GM23338 (cell line): Measurements from ENCODE around the gene PRAC2. TPM values are rescaled to one million over a fixed set of nuclear protein-coding genes. Genes with fewer than 3 reads are reported as not detected.

ENCODE experiments used
- ATAC-seq: fragments of 200-7000 bp; cut with Tn5 transposase; 3 replicates; pipeline ENCODE4 v1.9.1; 2020
- DNase-seq: peaks from one replicate; pipeline ENCODE4 v3.0.0-alpha.2; 2015; ENCODE audit warnings: low spot score
- H2AFZ ChIP-seq: fragments of 200-600 bp; sonication (generic); 2 replicates; pipeline ENCODE4 v1.8.0; 2016; ENCODE audit warnings: antibody characterized with exemption, mild to moderate bottlenecking, moderate library complexity
- H3F3A ChIP-seq: fragments of 200-600 bp; sonication (generic); replicated peaks from 2 replicates; pipeline ENCODE4 v1.8.0; 2017; ENCODE audit warnings: antibody characterized with exemption, mixed run types, low read depth
- H3K27ac ChIP-seq: fragments of 200-600 bp; sonication (generic); 2 replicates; pipeline ENCODE4 v1.6.1; 2016; ENCODE audit warnings: low read depth
- H3K27me3 ChIP-seq: fragments of 200-600 bp; sonication (generic); 2 replicates; pipeline ENCODE4 v1.8.0; 2016; ENCODE audit warnings: mild to moderate bottlenecking, mixed run types, moderate library complexity; ENCODE audit not compliant: insufficient read depth
- H3K36me3 ChIP-seq: fragments of 200-600 bp; sonication (generic); 2 replicates; pipeline ENCODE4 v1.8.0; 2016; ENCODE audit warnings: mild to moderate bottlenecking; ENCODE audit not compliant: insufficient read depth
- H3K4me1 ChIP-seq: fragments of 200-600 bp; sonication (generic); 2 replicates; pipeline ENCODE4 v1.8.0; 2016; ENCODE audit warnings: mild to moderate bottlenecking, moderate library complexity; ENCODE audit not compliant: insufficient read depth
- H3K4me2 ChIP-seq: fragments of 200-600 bp; sonication (generic); 2 replicates; pipeline ENCODE4 v1.7.1; 2017; ENCODE audit warnings: mixed run types
- H3K4me3 ChIP-seq: fragments of 200-600 bp; sonication (generic); 2 replicates; pipeline ENCODE4 v1.6.1; 2016; ENCODE audit warnings: mixed run types
- H3K79me2 ChIP-seq: fragments of 200-600 bp; sonication (generic); replicated peaks from 2 replicates; pipeline ENCODE4 v1.8.0; 2017; ENCODE audit warnings: mild to moderate bottlenecking; ENCODE audit not compliant: insufficient read depth
- H3K9me2 ChIP-seq: fragments of 200-600 bp; sonication (generic); 2 replicates; pipeline ENCODE4 v1.8.0; 2017; ENCODE audit not compliant: insufficient read depth
- H4K20me1 ChIP-seq: fragments of 200-600 bp; sonication (generic); replicated peaks from 2 replicates; pipeline ENCODE4 v1.8.0; 2017; ENCODE audit warnings: mild to moderate bottlenecking; ENCODE audit not compliant: insufficient read depth
- H3K27ac Mint-ChIP-seq: 2 replicates; pipeline ENCODE4 v1.8.0; 2020; ENCODE audit warnings: inconsistent platforms, mild to moderate bottlenecking, moderate library complexity, mixed read lengths
- H3K27me3 Mint-ChIP-seq: 3 replicates; pipeline ENCODE4 v1.8.0; 2022; ENCODE audit warnings: low read depth, mild to moderate bottlenecking, moderate library complexity, mixed read lengths, inconsistent platforms; ENCODE audit not compliant: insufficient read depth, poor library complexity
- H3K36me3 Mint-ChIP-seq: 3 replicates; pipeline ENCODE4 v1.8.0; 2021; ENCODE audit warnings: low read depth, mild to moderate bottlenecking, inconsistent platforms, moderate library complexity, mixed read lengths
- H3K4me1 Mint-ChIP-seq: 3 replicates; pipeline ENCODE4 v1.8.0; 2020; ENCODE audit warnings: mild to moderate bottlenecking, inconsistent platforms, mixed read lengths
- H3K4me3 Mint-ChIP-seq: 3 replicates; pipeline ENCODE4 v1.8.0; 2021; ENCODE audit warnings: moderate library complexity, mild to moderate bottlenecking, inconsistent platforms, mixed read lengths
- H3K9me3 Mint-ChIP-seq: 3 replicates; pipeline ENCODE4 v1.8.0; 2020; ENCODE audit warnings: moderate library complexity, mild to moderate bottlenecking, inconsistent platforms, mixed read lengths
- CREB1 ChIP-seq: fragments of 250-450 bp; sonication (Bioruptor Pico); IDR thresholded peaks from 2 replicates; pipeline ENCODE4 v1.5.0; 2020; ENCODE audit warnings: low read depth, mild to moderate bottlenecking, moderate library complexity
- ETS1 ChIP-seq: IDR thresholded peaks from 2 replicates; pipeline ENCODE4 v1.6.1; 2016; ENCODE audit warnings: antibody characterized with exemption
- EZH2phosphoT487 ChIP-seq: fragments of 200-600 bp; sonication (generic); IDR thresholded peaks from one replicate; pipeline ENCODE4 v1.8.1; 2018; ENCODE audit warnings: antibody characterized with exemption; ENCODE audit not compliant: unreplicated experiment
- JUNB ChIP-seq: IDR thresholded peaks from one replicate; pipeline ENCODE4 v1.6.1; 2016; ENCODE audit warnings: antibody characterized with exemption; ENCODE audit not compliant: unreplicated experiment
- NANOG ChIP-seq: IDR thresholded peaks from 2 replicates; pipeline ENCODE4 v1.6.1; 2016; ENCODE audit warnings: antibody characterized with exemption, borderline replicate concordance
- STAT1 ChIP-seq: IDR thresholded peaks from one replicate; pipeline ENCODE4 v1.6.1; 2016; ENCODE audit warnings: antibody characterized with exemption; ENCODE audit not compliant: unreplicated experiment
- ZNF114 ChIP-seq: fragments of 250-450 bp; sonication (Bioruptor Pico); IDR thresholded peaks from 2 replicates; pipeline ENCODE4 v1.5.0; 2020; ENCODE audit warnings: mild to moderate bottlenecking, moderate library complexity
- polyA plus RNA-seq: library from polyadenylated mRNA; unstranded; fragments of >200 nt; fragmentation: Nextera tagmentation; extraction: Ambion mirVana; gene quantifications from 2 replicates; pipeline ENCODE4 v1.2.1, GENCODE V29; 2016
- total RNA-seq: library from RNA; depleted of rRNA; stranded (reverse); fragments of >200 nt; shearing (Covaris generic); gene quantifications from 2 replicates; pipeline ENCODE4 v1.2.3, GENCODE V29; 2014
- TF ChIP-seq, protein P1 (sequence below): fragments of 250-450 bp; sonication (Bioruptor Pico); IDR thresholded peaks from 2 replicates; pipeline ENCODE4 v1.5.0; 2020; ENCODE audit warnings: mild to moderate bottlenecking, moderate library complexity
- TF ChIP-seq, protein P2 (sequence below), 2 experiments: fragments of 200-600 bp in 1 of 2; sonication (generic) in 1 of 2; conservative IDR thresholded peaks; 2 replicates each; pipeline versions ENCODE4 v1.5.1 to v1.6.1; 2016 to 2017; ENCODE audit warnings: antibody characterized with exemption in 2 of 2, low read depth in 2 of 2, mild to moderate bottlenecking in 2 of 2, moderate library complexity in 1 of 2
- TF ChIP-seq, protein P3 (sequence below): IDR thresholded peaks from one replicate; pipeline ENCODE4 v1.6.1; 2018; ENCODE audit warnings: antibody characterized with exemption; ENCODE audit not compliant: unreplicated experiment

The PRAC2 gene
- total and polyA plus RNA-seq, 2 experiments from 2014 or later = not detected

DNA sequence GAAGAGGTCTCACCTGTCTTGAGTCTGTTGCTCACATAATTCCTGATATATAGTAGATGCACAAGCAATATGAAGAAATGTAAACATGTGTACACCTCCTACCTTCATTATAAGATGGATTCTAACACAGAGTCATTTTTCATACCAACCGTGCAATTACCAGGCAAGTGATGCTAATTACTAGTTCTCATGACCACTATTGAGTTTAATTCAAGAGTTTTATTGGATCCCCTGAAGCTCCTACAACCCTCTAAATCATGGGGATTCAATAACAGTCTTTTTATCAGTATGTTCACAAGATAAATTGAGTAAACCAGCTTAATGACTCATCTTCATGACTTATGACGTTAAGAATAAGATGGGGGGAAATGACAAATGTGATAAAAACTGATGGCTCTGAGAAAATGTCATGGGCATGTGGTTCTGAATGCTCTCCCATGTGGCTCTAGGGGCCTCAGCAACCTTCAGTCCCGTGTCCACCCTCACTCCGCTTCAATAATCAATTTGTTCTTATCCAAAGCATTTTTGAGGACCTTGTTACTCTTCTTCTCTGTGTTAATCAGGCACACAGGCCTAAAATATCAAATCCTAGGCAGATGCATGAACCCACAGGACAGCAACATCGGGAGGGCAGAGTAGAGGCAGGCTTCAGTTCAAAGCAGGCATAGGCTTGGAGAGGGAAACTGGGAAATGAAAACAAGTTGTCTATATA lies 43.4 kb upstream of the PRAC2 start (continued):
- TF ChIP-seq, protein P1, sequence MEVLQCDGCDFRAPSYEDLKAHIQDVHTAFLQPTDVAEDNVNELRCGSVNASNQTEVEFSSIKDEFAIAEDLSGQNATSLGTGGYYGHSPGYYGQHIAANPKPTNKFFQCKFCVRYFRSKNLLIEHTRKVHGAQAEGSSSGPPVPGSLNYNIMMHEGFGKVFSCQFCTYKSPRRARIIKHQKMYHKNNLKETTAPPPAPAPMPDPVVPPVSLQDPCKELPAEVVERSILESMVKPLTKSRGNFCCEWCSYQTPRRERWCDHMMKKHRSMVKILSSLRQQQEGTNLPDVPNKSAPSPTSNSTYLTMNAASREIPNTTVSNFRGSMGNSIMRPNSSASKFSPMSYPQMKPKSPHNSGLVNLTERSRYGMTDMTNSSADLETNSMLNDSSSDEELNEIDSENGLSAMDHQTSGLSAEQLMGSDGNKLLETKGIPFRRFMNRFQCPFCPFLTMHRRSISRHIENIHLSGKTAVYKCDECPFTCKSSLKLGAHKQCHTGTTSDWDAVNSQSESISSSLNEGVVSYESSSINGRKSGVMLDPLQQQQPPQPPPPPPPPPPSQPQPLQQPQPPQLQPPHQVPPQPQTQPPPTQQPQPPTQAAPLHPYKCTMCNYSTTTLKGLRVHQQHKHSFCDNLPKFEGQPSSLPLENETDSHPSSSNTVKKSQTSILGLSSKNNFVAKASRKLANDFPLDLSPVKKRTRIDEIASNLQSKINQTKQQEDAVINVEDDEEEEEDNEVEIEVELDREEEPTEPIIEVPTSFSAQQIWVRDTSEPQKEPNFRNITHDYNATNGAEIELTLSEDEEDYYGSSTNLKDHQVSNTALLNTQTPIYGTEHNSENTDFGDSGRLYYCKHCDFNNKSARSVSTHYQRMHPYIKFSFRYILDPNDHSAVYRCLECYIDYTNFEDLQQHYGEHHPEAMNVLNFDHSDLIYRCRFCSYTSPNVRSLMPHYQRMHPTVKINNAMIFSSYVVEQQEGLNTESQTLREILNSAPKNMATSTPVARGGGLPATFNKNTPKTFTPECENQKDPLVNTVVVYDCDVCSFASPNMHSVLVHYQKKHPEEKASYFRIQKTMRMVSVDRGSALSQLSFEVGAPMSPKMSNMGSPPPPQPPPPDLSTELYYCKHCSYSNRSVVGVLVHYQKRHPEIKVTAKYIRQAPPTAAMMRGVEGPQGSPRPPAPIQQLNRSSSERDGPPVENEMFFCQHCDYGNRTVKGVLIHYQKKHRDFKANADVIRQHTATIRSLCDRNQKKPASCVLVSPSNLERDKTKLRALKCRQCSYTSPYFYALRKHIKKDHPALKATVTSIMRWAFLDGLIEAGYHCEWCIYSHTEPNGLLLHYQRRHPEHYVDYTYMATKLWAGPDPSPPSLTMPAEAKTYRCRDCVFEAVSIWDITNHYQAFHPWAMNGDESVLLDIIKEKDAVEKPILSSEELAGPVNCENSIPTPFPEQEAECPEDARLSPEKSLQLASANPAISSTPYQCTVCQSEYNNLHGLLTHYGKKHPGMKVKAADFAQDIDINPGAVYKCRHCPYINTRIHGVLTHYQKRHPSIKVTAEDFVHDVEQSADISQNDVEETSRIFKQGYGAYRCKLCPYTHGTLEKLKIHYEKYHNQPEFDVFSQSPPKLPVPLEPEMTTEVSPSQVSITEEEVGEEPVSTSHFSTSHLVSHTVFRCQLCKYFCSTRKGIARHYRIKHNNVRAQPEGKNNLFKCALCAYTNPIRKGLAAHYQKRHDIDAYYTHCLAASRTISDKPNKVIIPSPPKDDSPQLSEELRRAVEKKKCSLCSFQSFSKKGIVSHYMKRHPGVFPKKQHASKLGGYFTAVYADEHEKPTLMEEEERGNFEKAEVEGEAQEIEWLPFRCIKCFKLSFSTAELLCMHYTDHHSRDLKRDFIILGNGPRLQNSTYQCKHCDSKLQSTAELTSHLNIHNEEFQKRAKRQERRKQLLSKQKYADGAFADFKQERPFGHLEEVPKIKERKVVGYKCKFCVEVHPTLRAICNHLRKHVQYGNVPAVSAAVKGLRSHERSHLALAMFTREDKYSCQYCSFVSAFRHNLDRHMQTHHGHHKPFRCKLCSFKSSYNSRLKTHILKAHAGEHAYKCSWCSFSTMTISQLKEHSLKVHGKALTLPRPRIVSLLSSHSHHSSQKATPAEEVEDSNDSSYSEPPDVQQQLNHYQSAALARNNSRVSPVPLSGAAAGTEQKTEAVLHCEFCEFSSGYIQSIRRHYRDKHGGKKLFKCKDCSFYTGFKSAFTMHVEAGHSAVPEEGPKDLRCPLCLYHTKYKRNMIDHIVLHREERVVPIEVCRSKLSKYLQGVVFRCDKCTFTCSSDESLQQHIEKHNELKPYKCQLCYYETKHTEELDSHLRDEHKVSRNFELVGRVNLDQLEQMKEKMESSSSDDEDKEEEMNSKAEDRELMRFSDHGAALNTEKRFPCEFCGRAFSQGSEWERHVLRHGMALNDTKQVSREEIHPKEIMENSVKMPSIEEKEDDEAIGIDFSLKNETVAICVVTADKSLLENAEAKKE (CRISPR knock-in tag) = no peak

DNA sequence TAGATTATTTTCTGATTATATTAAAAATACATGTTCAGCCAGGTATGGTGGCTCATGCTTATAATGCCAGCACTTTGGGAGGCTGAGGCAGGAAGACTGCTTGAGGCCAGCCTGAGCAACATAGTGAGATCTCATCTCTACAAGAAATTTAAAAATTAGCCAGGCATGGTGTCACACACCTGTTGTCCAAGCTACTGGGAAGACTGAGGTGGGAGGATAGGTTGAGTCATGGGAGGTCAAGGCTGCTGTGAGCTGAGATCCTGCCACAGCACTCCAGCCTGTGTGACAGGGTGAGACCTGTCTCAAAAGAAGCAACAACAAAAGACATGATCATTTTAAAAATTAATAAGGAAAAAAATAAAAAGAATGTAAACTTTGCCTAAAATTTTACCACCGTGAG lies 41.4 kb upstream of the PRAC2 start:
- Histone ChIP-seq H3K9me2 (no peaks in the 10 kb centered on the region), H3K4me3 (no peak overlapping the region), H3F3A (0 out of 2 replicates have a peak, but pooled peaks cover 4% of the 10 kb centered on the region), H4K20me1 (no peaks in the 10 kb centered on the region), H3K79me2 (no peaks in the 10 kb centered on the region), H3K36me3 (no peaks in the 10 kb centered on the region), H2AFZ (no peak overlapping the region), H3K27ac (no peak overlapping the region), H3K4me2 (no peak overlapping the region), H3K4me1 (no peaks in the 10 kb centered on the region), H3K27me3 (peaks cover 42% of the 10 kb centered on the region)
- H3K4me3 Mint-ChIP-seq = no peak overlapping the region
- H3K27me3 Mint-ChIP-seq = peaks cover 23% of the 10 kb centered on the region
- no peaks in the 10 kb centered on the region for H3K36me3 Mint-ChIP-seq
- H3K27ac Mint-ChIP-seq = no peak overlapping the region
- no peak for DNase-seq
- H3K4me1 Mint-ChIP-seq = no peaks in the 10 kb centered on the region
- no peaks in the 10 kb centered on the region for H3K9me3 Mint-ChIP-seq
- no peak for ATAC-seq
- TF ChIP-seq ETS1 = no peak
- no peak for TF ChIP-seq EZH2phosphoT487
- TF ChIP-seq NANOG = no peak
- TF ChIP-seq JUNB = no peak
- no peak for TF ChIP-seq CREB1 (CRISPR knock-in tag)
- TF ChIP-seq ZNF114 = no peak
- TF ChIP-seq STAT1 = no peak
- TF ChIP-seq, protein P2, sequence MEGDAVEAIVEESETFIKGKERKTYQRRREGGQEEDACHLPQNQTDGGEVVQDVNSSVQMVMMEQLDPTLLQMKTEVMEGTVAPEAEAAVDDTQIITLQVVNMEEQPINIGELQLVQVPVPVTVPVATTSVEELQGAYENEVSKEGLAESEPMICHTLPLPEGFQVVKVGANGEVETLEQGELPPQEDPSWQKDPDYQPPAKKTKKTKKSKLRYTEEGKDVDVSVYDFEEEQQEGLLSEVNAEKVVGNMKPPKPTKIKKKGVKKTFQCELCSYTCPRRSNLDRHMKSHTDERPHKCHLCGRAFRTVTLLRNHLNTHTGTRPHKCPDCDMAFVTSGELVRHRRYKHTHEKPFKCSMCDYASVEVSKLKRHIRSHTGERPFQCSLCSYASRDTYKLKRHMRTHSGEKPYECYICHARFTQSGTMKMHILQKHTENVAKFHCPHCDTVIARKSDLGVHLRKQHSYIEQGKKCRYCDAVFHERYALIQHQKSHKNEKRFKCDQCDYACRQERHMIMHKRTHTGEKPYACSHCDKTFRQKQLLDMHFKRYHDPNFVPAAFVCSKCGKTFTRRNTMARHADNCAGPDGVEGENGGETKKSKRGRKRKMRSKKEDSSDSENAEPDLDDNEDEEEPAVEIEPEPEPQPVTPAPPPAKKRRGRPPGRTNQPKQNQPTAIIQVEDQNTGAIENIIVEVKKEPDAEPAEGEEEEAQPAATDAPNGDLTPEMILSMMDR (conservative IDR thresholded peaks at IDR 0.05; ENCODE audit: low read depth in 2 of 2) = no peak
- TF ChIP-seq, protein P3, sequence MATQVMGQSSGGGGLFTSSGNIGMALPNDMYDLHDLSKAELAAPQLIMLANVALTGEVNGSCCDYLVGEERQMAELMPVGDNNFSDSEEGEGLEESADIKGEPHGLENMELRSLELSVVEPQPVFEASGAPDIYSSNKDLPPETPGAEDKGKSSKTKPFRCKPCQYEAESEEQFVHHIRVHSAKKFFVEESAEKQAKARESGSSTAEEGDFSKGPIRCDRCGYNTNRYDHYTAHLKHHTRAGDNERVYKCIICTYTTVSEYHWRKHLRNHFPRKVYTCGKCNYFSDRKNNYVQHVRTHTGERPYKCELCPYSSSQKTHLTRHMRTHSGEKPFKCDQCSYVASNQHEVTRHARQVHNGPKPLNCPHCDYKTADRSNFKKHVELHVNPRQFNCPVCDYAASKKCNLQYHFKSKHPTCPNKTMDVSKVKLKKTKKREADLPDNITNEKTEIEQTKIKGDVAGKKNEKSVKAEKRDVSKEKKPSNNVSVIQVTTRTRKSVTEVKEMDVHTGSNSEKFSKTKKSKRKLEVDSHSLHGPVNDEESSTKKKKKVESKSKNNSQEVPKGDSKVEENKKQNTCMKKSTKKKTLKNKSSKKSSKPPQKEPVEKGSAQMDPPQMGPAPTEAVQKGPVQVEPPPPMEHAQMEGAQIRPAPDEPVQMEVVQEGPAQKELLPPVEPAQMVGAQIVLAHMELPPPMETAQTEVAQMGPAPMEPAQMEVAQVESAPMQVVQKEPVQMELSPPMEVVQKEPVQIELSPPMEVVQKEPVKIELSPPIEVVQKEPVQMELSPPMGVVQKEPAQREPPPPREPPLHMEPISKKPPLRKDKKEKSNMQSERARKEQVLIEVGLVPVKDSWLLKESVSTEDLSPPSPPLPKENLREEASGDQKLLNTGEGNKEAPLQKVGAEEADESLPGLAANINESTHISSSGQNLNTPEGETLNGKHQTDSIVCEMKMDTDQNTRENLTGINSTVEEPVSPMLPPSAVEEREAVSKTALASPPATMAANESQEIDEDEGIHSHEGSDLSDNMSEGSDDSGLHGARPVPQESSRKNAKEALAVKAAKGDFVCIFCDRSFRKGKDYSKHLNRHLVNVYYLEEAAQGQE = no peak
